ENCODE data around the gene CAMK2N1. TPM values are rescaled to one million over a fixed set of nuclear protein-coding genes. Genes with fewer than 3 reads are reported as not detected.

CAMK2N1 gene
- polyA plus RNA-seq, 1 donor from 2014 or later: 67.1 TPM

DNA sequence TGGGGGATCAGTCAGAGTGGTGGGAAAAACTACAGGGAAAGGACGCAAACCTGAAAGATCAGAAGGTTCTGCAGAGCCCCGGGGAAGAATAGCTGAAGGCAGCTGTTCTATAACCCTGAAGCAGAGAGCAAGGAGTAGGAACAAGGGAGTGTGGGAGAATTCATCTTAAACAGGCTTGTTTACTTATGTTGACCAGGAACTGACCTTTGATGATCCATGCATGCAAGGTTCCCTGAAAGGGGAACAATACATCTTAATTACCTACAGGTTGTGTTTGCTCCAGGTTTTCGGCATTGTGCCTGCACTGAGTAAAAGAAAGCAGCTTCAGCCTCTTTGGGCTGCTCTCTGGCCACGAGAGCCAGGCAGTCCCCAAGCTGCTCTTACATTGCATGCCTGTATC, 47.6 kb upstream of the CAMK2N1 start:
- Histone ChIP-seq H3K9me2 (ENCODE audit: insufficient read depth, low read length) (no peaks in the 10 kb centered on the region), H3K9me3 (ENCODE audit: low read length) (no peaks in the 10 kb centered on the region), H3K36me3 (ENCODE audit: insufficient read depth, low read length) (no peaks in the 10 kb centered on the region), H2AFZ (ENCODE audit: low read depth, low read length) (no peak overlapping the region), H3K9ac (ENCODE audit: low read length) (no peak overlapping the region), H3K27ac (ENCODE audit: low read length) (no peak overlapping the region), H3K79me2 (replicated peaks; ENCODE audit: insufficient read depth, low read length) (no peaks in the 10 kb centered on the region), H4K20me1 (ENCODE audit: insufficient read depth) (no peaks in the 10 kb centered on the region), H3K4me3 (ENCODE audit: low read length) (no peak overlapping the region), H3F3A (ENCODE audit: insufficient read depth, low read length, poor library complexity, severe bottlenecking) (no peaks in the 10 kb centered on the region), H3K27me3 (ENCODE audit: insufficient read depth, low read depth, low read length) (no peaks in the 10 kb centered on the region), H3K4me2 (ENCODE audit: low read length) (no peak overlapping the region)
- TF ChIP-seq POLR2AphosphoS5 (IDR thresholded peaks at IDR 0.05): no peak
- TF ChIP-seq, protein P1, sequence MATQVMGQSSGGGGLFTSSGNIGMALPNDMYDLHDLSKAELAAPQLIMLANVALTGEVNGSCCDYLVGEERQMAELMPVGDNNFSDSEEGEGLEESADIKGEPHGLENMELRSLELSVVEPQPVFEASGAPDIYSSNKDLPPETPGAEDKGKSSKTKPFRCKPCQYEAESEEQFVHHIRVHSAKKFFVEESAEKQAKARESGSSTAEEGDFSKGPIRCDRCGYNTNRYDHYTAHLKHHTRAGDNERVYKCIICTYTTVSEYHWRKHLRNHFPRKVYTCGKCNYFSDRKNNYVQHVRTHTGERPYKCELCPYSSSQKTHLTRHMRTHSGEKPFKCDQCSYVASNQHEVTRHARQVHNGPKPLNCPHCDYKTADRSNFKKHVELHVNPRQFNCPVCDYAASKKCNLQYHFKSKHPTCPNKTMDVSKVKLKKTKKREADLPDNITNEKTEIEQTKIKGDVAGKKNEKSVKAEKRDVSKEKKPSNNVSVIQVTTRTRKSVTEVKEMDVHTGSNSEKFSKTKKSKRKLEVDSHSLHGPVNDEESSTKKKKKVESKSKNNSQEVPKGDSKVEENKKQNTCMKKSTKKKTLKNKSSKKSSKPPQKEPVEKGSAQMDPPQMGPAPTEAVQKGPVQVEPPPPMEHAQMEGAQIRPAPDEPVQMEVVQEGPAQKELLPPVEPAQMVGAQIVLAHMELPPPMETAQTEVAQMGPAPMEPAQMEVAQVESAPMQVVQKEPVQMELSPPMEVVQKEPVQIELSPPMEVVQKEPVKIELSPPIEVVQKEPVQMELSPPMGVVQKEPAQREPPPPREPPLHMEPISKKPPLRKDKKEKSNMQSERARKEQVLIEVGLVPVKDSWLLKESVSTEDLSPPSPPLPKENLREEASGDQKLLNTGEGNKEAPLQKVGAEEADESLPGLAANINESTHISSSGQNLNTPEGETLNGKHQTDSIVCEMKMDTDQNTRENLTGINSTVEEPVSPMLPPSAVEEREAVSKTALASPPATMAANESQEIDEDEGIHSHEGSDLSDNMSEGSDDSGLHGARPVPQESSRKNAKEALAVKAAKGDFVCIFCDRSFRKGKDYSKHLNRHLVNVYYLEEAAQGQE (IDR thresholded peaks at IDR 0.05; ENCODE audit: borderline replicate concordance): no peak
- TF ChIP-seq EP300 (conservative IDR thresholded peaks at IDR 0.05; ENCODE audit: poor library complexity, severe bottlenecking): no peak
- TF ChIP-seq, protein P2, sequence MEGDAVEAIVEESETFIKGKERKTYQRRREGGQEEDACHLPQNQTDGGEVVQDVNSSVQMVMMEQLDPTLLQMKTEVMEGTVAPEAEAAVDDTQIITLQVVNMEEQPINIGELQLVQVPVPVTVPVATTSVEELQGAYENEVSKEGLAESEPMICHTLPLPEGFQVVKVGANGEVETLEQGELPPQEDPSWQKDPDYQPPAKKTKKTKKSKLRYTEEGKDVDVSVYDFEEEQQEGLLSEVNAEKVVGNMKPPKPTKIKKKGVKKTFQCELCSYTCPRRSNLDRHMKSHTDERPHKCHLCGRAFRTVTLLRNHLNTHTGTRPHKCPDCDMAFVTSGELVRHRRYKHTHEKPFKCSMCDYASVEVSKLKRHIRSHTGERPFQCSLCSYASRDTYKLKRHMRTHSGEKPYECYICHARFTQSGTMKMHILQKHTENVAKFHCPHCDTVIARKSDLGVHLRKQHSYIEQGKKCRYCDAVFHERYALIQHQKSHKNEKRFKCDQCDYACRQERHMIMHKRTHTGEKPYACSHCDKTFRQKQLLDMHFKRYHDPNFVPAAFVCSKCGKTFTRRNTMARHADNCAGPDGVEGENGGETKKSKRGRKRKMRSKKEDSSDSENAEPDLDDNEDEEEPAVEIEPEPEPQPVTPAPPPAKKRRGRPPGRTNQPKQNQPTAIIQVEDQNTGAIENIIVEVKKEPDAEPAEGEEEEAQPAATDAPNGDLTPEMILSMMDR (IDR thresholded peaks at IDR 0.05; ENCODE audit: poor library complexity, severe bottlenecking): no peak
- no peak for TF ChIP-seq SMC3 (conservative IDR thresholded peaks at IDR 0.05; ENCODE audit: poor library complexity)
- no peak for TF ChIP-seq TAF1 (IDR thresholded peaks at IDR 0.05; ENCODE audit: low read depth)
- TF ChIP-seq RAD21 (conservative IDR thresholded peaks at IDR 0.05): no peak
- no peak for TF ChIP-seq MXI1 (conservative IDR thresholded peaks at IDR 0.05; ENCODE audit: poor library complexity, severe bottlenecking)
- TF ChIP-seq EZH2 (IDR thresholded peaks at IDR 0.05; ENCODE audit: borderline replicate concordance, insufficient read depth, low read length, poor library complexity, severe bottlenecking): no peak

DNA sequence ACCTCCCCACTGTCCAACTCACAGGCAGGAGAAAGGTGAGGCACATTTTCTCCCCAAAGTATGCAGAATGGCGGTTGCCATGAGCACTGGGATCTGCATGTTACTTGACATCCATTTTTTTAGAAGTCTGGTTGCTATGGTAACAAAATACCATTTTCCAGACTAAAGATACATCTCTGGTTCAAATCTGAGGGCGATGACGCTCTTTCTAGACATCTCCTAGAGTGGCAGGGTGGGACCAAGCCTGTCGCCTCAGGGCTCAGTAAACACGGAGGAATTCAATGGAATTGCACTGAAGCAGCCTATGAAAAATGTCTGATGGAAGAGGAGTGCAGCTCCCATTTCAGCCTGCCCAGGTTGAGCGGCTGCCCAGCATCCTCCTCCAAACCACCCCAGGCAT, 44.9 kb upstream of the CAMK2N1 start:
- Histone ChIP-seq H3K9me3 (ENCODE audit: low read length) (no peaks in the 10 kb centered on the region), H3K9me2 (ENCODE audit: insufficient read depth, low read length) (no peaks in the 10 kb centered on the region), H3K27ac (ENCODE audit: low read length) (peak overlapping the region; percentile 89), H4K20me1 (ENCODE audit: insufficient read depth) (no peaks in the 10 kb centered on the region), H3K4me2 (ENCODE audit: low read length) (peak overlapping the region; percentile 76), H3K27me3 (ENCODE audit: insufficient read depth, low read depth, low read length) (no peaks in the 10 kb centered on the region), H3F3A (ENCODE audit: insufficient read depth, low read length, poor library complexity, severe bottlenecking) (no peaks in the 10 kb centered on the region), H3K79me2 (replicated peaks; ENCODE audit: insufficient read depth, low read length) (no peaks in the 10 kb centered on the region), H3K4me3 (ENCODE audit: low read length) (peak overlapping the region; percentile 51), H2AFZ (ENCODE audit: low read depth, low read length) (no peak overlapping the region), H3K36me3 (ENCODE audit: insufficient read depth, low read length) (no peaks in the 10 kb centered on the region), H3K9ac (ENCODE audit: low read length) (peak overlapping the region; percentile 59)
- TF ChIP-seq RAD21 (conservative IDR thresholded peaks at IDR 0.05) (peak; percentile 44), TAF1 (IDR thresholded peaks at IDR 0.05; ENCODE audit: low read depth) (no peak), SMC3 (conservative IDR thresholded peaks at IDR 0.05; ENCODE audit: poor library complexity) (peak; percentile 37), EZH2 (IDR thresholded peaks at IDR 0.05; ENCODE audit: borderline replicate concordance, insufficient read depth, low read length, poor library complexity, severe bottlenecking) (no peak), POLR2AphosphoS5 (IDR thresholded peaks at IDR 0.05) (peak; percentile 62), EP300 (conservative IDR thresholded peaks at IDR 0.05; ENCODE audit: poor library complexity, severe bottlenecking) (peak; percentile 85), MXI1 (conservative IDR thresholded peaks at IDR 0.05; ENCODE audit: poor library complexity, severe bottlenecking) (peak; percentile 62)
- TF ChIP-seq, protein P1 (IDR thresholded peaks at IDR 0.05; ENCODE audit: borderline replicate concordance): peak; percentile 52
- TF ChIP-seq, protein P2 (IDR thresholded peaks at IDR 0.05; ENCODE audit: poor library complexity, severe bottlenecking): peak; percentile 33
